HEK293 (cell line): ENCODE results near the gene KPNA4.

Experiments
- CTCF ChIP-seq: fragments of 450-650 bp; formaldehyde crosslinking; IDR thresholded peaks from 2 replicates; pipeline ENCODE4 v1.5.1; 2016; ENCODE audit warnings: missing biosample characterization, missing genetic modification characterization
- TCF7L2 ChIP-seq: IDR thresholded peaks from 2 replicates; pipeline ENCODE4 v1.6.1; 2011; ENCODE audit warnings: low read depth, mild to moderate bottlenecking, inconsistent platforms, low read length, moderate library complexity, borderline replicate concordance
- ZNF114 ChIP-seq: fragments of 450-650 bp; formaldehyde crosslinking; IDR thresholded peaks from 2 replicates; pipeline ENCODE4 v1.5.0; 2017; ENCODE audit warnings: missing biosample characterization, missing genetic modification characterization
- ZNF138 ChIP-seq: fragments of 450-650 bp; formaldehyde crosslinking; IDR thresholded peaks from 2 replicates; pipeline ENCODE4 v1.5.1; 2016; ENCODE audit warnings: missing biosample characterization, missing genetic modification characterization, borderline replicate concordance
- ZNF175 ChIP-seq: fragments of 450-650 bp; formaldehyde crosslinking; IDR thresholded peaks from 2 replicates; pipeline ENCODE4 v1.5.1; 2016; ENCODE audit warnings: missing biosample characterization, missing genetic modification characterization
- ZNF23 ChIP-seq: fragments of 450-650 bp; formaldehyde crosslinking; IDR thresholded peaks from 2 replicates; pipeline ENCODE4 v1.5.1; 2016; ENCODE audit warnings: missing biosample characterization, missing genetic modification characterization, borderline replicate concordance
- TF ChIP-seq, protein P1 (sequence below): fragments of 450-650 bp; formaldehyde crosslinking; IDR thresholded peaks from 2 replicates; pipeline ENCODE4 v1.5.1; 2016; ENCODE audit warnings: missing biosample characterization, missing genetic modification characterization

- TF ChIP-seq ZNF23 (tag by site-specific recombination) = no peak
- no peak for TF ChIP-seq ZNF138 (tag by site-specific recombination)
- TF ChIP-seq ZNF114 (tag by site-specific recombination) = no peak
- TF ChIP-seq CTCF (tag by site-specific recombination) = no peak
- no peak for TF ChIP-seq ZNF175
- TF ChIP-seq TCF7L2 = no peak
- TF ChIP-seq, protein P1, sequence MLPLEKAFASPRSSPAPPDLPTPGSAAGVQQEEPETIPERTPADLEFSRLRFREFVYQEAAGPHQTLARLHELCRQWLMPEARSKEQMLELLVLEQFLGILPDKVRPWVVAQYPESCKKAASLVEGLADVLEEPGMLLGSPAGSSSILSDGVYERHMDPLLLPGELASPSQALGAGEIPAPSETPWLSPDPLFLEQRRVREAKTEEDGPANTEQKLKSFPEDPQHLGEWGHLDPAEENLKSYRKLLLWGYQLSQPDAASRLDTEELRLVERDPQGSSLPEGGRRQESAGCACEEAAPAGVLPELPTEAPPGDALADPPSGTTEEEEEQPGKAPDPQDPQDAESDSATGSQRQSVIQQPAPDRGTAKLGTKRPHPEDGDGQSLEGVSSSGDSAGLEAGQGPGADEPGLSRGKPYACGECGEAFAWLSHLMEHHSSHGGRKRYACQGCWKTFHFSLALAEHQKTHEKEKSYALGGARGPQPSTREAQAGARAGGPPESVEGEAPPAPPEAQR (tag by site-specific recombination) = no peak
Measured at GRCh38 chr3:160532371-160532770, 33.0 kb downstream of the KPNA4 start.
